Astrocyte (in vitro differentiated cells and primary cell): Measurements from ENCODE around the gene DBI.

Source experiments
- EZH2 ChIP-seq: IDR thresholded peaks from 2 replicates; pipeline ENCODE4 v1.6.1; 2012; ENCODE audit warnings: mild to moderate bottlenecking, low read length, inconsistent platforms; ENCODE audit not compliant: insufficient read depth
- TF ChIP-seq, protein P1 (sequence below): IDR thresholded peaks from 2 replicates; pipeline ENCODE4 v1.5.1; 2011; ENCODE audit warnings: low read depth, mild to moderate bottlenecking, inconsistent platforms, low read length, moderate library complexity; ENCODE audit not compliant: insufficient read depth

DNA sequence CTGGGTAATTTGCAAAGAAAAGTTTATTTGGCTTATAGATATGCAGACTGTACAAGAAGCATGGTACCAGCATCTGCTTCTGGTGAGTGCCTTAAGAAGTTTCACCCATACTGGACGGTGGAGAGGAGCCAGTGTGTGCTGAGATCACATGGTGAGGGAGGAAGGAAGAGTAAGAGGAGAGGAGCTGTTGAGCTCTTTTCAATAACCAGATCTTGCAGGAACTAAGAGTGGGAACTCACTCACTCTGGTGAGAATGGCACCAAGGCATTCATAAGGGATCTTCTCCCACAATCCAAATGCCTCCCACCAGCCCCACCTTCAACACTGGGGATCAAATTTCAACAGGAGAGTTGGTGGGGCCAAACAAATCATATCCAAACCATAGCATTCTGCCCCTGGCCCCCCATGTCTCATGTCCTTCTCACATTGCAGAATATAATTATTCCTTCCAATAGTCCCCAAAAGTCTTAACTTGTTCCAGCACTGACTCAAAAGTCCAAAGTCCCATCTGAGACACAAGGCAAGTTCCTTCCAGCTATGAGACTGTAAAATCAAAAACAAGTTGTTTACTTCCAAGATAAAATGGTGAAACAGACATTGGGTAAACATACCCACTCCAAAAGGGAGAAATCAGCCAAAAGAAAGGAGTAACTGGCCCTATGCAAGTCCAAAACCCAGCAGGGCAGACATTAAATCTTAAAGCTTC is 53.2 kb downstream of the DBI start:
- no peak for TF ChIP-seq EZH2
- TF ChIP-seq, protein P1, sequence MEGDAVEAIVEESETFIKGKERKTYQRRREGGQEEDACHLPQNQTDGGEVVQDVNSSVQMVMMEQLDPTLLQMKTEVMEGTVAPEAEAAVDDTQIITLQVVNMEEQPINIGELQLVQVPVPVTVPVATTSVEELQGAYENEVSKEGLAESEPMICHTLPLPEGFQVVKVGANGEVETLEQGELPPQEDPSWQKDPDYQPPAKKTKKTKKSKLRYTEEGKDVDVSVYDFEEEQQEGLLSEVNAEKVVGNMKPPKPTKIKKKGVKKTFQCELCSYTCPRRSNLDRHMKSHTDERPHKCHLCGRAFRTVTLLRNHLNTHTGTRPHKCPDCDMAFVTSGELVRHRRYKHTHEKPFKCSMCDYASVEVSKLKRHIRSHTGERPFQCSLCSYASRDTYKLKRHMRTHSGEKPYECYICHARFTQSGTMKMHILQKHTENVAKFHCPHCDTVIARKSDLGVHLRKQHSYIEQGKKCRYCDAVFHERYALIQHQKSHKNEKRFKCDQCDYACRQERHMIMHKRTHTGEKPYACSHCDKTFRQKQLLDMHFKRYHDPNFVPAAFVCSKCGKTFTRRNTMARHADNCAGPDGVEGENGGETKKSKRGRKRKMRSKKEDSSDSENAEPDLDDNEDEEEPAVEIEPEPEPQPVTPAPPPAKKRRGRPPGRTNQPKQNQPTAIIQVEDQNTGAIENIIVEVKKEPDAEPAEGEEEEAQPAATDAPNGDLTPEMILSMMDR: no peak
